Calu3 (cell line): Measurements from ENCODE around the gene NADK2. TPM values are rescaled to one million over a fixed set of nuclear protein-coding genes. Genes with fewer than 3 reads are reported as not detected.

ENCODE experiments used
- BruUV-seq: library from RNA; stranded (reverse); fragments of 400-500 nt; replicated peaks from 2 replicates; lab custom pipeline; 2021; lab: Mats Ljungman, UMichigan
- CTCF ChIA-PET: fragments of 300-600 bp; sonication (Branson Sonifier 250); formaldehyde crosslinking; loops from one replicate; lab custom pipeline; 2022; ENCODE audit warnings: antibody characterized with exemption; lab: Charles Lee
- DNase-seq: peaks from one replicate; pipeline ENCODE4 v3.0.0; 2022
- H3K27ac Mint-ChIP-seq: one replicate; pipeline ENCODE4 v1.8.0; 2022; ENCODE audit warnings: mixed read lengths; ENCODE audit not compliant: unreplicated experiment
- H3K27me3 Mint-ChIP-seq: one replicate; pipeline ENCODE4 v1.8.0; 2022; ENCODE audit warnings: mixed read lengths; ENCODE audit not compliant: unreplicated experiment
- H3K36me3 Mint-ChIP-seq: one replicate; pipeline ENCODE4 v1.8.0; 2022; ENCODE audit warnings: mild to moderate bottlenecking, moderate library complexity, mixed read lengths; ENCODE audit not compliant: insufficient read depth, unreplicated experiment
- H3K4me1 Mint-ChIP-seq: one replicate; pipeline ENCODE4 v1.8.0; 2022; ENCODE audit warnings: mild to moderate bottlenecking, low read depth, mixed read lengths; ENCODE audit not compliant: unreplicated experiment
- H3K4me3 Mint-ChIP-seq: one replicate; pipeline ENCODE4 v1.8.0; 2022; ENCODE audit warnings: mild to moderate bottlenecking, low read depth, moderate library complexity, mixed read lengths; ENCODE audit not compliant: unreplicated experiment
- H3K9me3 Mint-ChIP-seq: one replicate; pipeline ENCODE4 v1.8.0; 2022; ENCODE audit warnings: low read depth, mixed read lengths; ENCODE audit not compliant: unreplicated experiment
- intact Hi-C: fragments of 100-400 bp; cut with micrococcal nuclease; formaldehyde crosslinking; loops from one replicate; pipeline ENCODE4 v1.10.0; 2022; ENCODE audit not compliant: unreplicated experiment
- total RNA-seq: library from RNA; stranded (reverse); gene quantifications from 2 replicates; pipeline ENCODE4 v1.2.3, GENCODE V29; 2022
- TF ChIP-seq, protein P1 (sequence below): fragments of 200-600 bp; IDR thresholded peaks from one replicate; pipeline ENCODE4 v1.8.0; 2022; ENCODE audit warnings: antibody characterized with exemption; ENCODE audit not compliant: unreplicated experiment

Gene NADK2
- total RNA-seq, 1 experiment from 2014 or later, result 18.8 TPM

DNA sequence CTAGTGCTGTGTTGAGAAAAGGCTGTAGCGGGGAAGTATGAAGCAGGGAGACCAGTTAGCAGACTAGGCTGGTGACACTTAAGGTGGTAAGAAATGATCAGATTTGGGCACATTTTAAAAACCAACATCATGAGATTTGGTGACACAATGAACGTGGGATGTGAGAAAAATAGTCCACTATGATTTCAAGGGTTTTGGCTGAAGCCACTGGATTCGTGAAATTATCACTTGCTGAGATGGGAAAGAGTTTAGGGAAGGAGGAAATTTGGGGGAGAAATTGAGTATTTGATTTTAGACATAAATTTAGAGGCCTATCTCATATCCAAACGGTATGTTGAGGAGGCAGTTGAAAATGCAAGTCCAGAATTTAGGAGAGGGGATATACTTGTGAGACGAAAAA is 66.7 kb downstream of the NADK2 start:
- Mint-ChIP-seq H3K4me1 (no peaks in the 10 kb centered on the region), H3K36me3 (no peaks in the 10 kb centered on the region)

DNA sequence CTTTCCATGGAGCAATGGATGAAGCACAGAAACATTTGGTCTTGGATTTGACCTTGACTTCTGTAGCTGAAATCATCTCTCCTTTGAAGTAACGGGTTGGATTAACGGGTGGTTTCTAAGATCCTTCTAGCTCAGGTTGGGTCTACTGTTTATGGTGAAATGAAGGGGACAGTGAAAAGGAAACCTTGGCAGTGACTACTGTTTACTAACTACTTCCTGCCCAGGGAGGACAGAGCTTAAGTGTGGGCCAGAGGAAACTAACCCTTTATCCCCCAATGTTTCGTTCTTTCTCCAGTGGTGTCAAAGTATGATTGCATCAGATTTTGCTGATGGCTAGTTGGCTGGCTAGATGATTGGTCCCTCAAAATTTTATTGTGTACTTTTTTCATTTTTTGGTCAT is 67.6 kb downstream of the NADK2 start:
- H3K4me3 Mint-ChIP-seq, result no peak overlapping the region
- H3K27ac Mint-ChIP-seq, result no peak overlapping the region
- no peak for DNase-seq
- TF ChIP-seq, protein P1, sequence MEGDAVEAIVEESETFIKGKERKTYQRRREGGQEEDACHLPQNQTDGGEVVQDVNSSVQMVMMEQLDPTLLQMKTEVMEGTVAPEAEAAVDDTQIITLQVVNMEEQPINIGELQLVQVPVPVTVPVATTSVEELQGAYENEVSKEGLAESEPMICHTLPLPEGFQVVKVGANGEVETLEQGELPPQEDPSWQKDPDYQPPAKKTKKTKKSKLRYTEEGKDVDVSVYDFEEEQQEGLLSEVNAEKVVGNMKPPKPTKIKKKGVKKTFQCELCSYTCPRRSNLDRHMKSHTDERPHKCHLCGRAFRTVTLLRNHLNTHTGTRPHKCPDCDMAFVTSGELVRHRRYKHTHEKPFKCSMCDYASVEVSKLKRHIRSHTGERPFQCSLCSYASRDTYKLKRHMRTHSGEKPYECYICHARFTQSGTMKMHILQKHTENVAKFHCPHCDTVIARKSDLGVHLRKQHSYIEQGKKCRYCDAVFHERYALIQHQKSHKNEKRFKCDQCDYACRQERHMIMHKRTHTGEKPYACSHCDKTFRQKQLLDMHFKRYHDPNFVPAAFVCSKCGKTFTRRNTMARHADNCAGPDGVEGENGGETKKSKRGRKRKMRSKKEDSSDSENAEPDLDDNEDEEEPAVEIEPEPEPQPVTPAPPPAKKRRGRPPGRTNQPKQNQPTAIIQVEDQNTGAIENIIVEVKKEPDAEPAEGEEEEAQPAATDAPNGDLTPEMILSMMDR, result no peak
- no peaks in the 10 kb centered on the region for H3K9me3 Mint-ChIP-seq
- CTCF ChIA-PET, result no interaction called here
- H3K27me3 Mint-ChIP-seq, result no peaks in the 10 kb centered on the region
- no TSS peak for BruUV-seq
- intact Hi-C loops, result no loop called here
- no peaks in the 10 kb centered on the region for H3K36me3 Mint-ChIP-seq
- no peaks in the 10 kb centered on the region for H3K4me1 Mint-ChIP-seq

More for the DNA sequence above, 66.7 kb downstream of the NADK2 start:
- intact Hi-C loops, result loop anchor here (5.0 kb wide), 1 partner anchor 222 kb away; no protein-coding TSS in a partner anchor
- TF ChIP-seq, protein P1, result no peak
- DNase-seq, result no peak
- BruUV-seq, result no TSS peak
- Mint-ChIP-seq H3K27me3 (no peaks in the 10 kb centered on the region), H3K9me3 (no peaks in the 10 kb centered on the region), H3K4me3 (no peak overlapping the region), H3K27ac (no peak overlapping the region)
- CTCF ChIA-PET, result no interaction called here

- Mint-ChIP-seq H3K4me3 (no peak overlapping the region), H3K9me3 (no peaks in the 10 kb centered on the region), H3K36me3 (no peaks in the 10 kb centered on the region), H3K27me3 (no peaks in the 10 kb centered on the region), H3K4me1 (no peaks in the 10 kb centered on the region), H3K27ac (no peak overlapping the region)
- no TSS peak for BruUV-seq
- TF ChIP-seq, protein P1, result no peak
- intact Hi-C loops, result no loop called here
- no peak for DNase-seq
- CTCF ChIA-PET, result no interaction called here
These were observed 68.3 kb downstream of the NADK2 start for GRCh38 chr5:36173426-36173825.

- CTCF ChIA-PET, result interaction anchor here (0.9 kb wide), 1 partner anchor 55 kb away, joined by 3 read pairs; no protein-coding TSS in a partner anchor
- peaks cover under 1% of the 10 kb centered on the region for H3K36me3 Mint-ChIP-seq
- no peaks in the 10 kb centered on the region for H3K27me3 Mint-ChIP-seq
- no peak overlapping the region for H3K4me3 Mint-ChIP-seq
- no peak overlapping the region for H3K27ac Mint-ChIP-seq
- no peaks in the 10 kb centered on the region for H3K9me3 Mint-ChIP-seq
- TF ChIP-seq, protein P1, result no peak
- intact Hi-C loops, result no loop called here
- BruUV-seq, result no TSS peak
- DNase-seq, result no peak
- H3K4me1 Mint-ChIP-seq, result no peaks in the 10 kb centered on the region
These were observed 69.1 kb downstream of the NADK2 start for GRCh38 chr5:36172599-36172998.
